DOHH2 (cell line): ENCODE results near the gene SENP3.
"Not testable (repeated sequence)": the region's sequence is repeated elsewhere in the genome, so short reads cannot be mapped to it uniquely, and the experiment has no call there.

ENCODE experiments used
- H3F3A ChIP-seq: fragments of 200-600 bp; sonication (generic), shearing (Covaris generic); 2 replicates; pipeline ENCODE4 v1.6.0; 2016; ENCODE audit warnings: antibody characterized with exemption, mild to moderate bottlenecking; ENCODE audit not compliant: control insufficient read depth, insufficient read depth
- H3K27ac ChIP-seq: fragments of 200-600 bp; sonication (generic); 2 replicates; pipeline ENCODE4 v1.5.1; 2014; ENCODE audit warnings: low read depth, mild to moderate bottlenecking, low read length, moderate library complexity
- H3K27me3 ChIP-seq: fragments of 200-600 bp; sonication (generic); 2 replicates; pipeline ENCODE4 v1.6.1; 2014; ENCODE audit warnings: mild to moderate bottlenecking, low read length, mixed read lengths; ENCODE audit not compliant: control insufficient read depth
- H3K36me3 ChIP-seq: fragments of 200-600 bp; sonication (generic); 2 replicates; pipeline ENCODE4 v1.6.1; 2014; ENCODE audit warnings: mild to moderate bottlenecking, low read length, moderate library complexity, mixed read lengths; ENCODE audit not compliant: control insufficient read depth
- H3K4me1 ChIP-seq: fragments of 200-600 bp; sonication (generic); 2 replicates; pipeline ENCODE4 v1.6.1; 2014; ENCODE audit warnings: mild to moderate bottlenecking, low read length, mixed read lengths; ENCODE audit not compliant: control insufficient read depth
- H3K4me2 ChIP-seq: fragments of 200-600 bp; sonication (generic); 2 replicates; pipeline ENCODE4 v1.6.0; 2014; ENCODE audit warnings: mild to moderate bottlenecking, low read length, moderate library complexity
- H3K4me3 ChIP-seq: fragments of 200-600 bp; sonication (generic); 2 replicates; pipeline ENCODE4 v1.5.1; 2014; ENCODE audit warnings: mild to moderate bottlenecking, low read length, mixed read lengths
- H3K79me2 ChIP-seq: fragments of 200-600 bp; sonication (generic); 2 replicates; pipeline ENCODE4 v1.6.1; 2014; ENCODE audit warnings: mild to moderate bottlenecking, low read length, mixed read lengths; ENCODE audit not compliant: control insufficient read depth
- H3K9me2 ChIP-seq: fragments of 200-600 bp; sonication (generic); replicated peaks from 2 replicates; pipeline ENCODE4 v1.6.1; 2014; ENCODE audit warnings: mild to moderate bottlenecking, low read length, mixed read lengths; ENCODE audit not compliant: control insufficient read depth
- H3K9me3 ChIP-seq: fragments of 200-600 bp; sonication (generic); 2 replicates; pipeline ENCODE4 v1.6.1; 2014; ENCODE audit warnings: antibody characterized with exemption, low read length, mixed read lengths; ENCODE audit not compliant: control insufficient read depth, insufficient read depth
- H4K20me1 ChIP-seq: fragments of 200-600 bp; sonication (generic); 2 replicates; pipeline ENCODE4 v1.6.0; 2014; ENCODE audit warnings: low read depth, mild to moderate bottlenecking, antibody characterized with exemption, low read length, moderate library complexity; ENCODE audit not compliant: control insufficient read depth, insufficient read depth
- EZH2phosphoT487 ChIP-seq: fragments of 200-600 bp; sonication (generic); IDR thresholded peaks from 2 replicates; pipeline ENCODE4 v1.6.1; 2017; ENCODE audit warnings: borderline replicate concordance, mild to moderate bottlenecking, antibody characterized with exemption, low read length, moderate library complexity, mixed read lengths
- TF ChIP-seq, protein P1 (sequence below): fragments of 200-600 bp; sonication (generic); IDR thresholded peaks from one replicate; pipeline ENCODE4 v1.5.1; 2014; ENCODE audit warnings: antibody characterized with exemption, mild to moderate bottlenecking, low read depth, low read length; ENCODE audit not compliant: poor library complexity, severe bottlenecking

The SENP3 gene

DNA sequence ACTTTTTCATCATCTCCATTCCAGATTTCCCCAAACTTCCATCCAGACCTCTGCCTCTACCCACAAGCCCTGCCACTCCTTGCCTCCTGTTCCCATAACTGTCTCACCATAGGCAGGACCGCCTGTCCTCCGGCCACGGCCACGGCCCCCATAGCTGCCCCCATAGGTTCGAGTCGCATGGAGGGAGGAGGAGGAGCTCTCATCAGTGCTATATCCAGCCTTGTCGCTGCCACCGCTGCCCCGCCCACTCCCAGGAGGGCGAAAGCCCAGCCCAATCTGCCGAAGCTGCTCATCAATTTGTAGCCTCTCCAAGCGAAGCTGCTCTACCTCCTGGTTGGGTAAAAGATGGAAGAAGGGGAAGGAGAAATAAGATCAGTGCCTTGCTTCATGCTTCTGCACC, 31.6 kb downstream of the SENP3 start:
- H3K36me3 ChIP-seq: peaks cover 82% of the 10 kb centered on the region
- no peaks in the 10 kb centered on the region for H3K27me3 ChIP-seq
- H3K4me1 ChIP-seq: no peaks in the 10 kb centered on the region
- TF ChIP-seq, protein P1, sequence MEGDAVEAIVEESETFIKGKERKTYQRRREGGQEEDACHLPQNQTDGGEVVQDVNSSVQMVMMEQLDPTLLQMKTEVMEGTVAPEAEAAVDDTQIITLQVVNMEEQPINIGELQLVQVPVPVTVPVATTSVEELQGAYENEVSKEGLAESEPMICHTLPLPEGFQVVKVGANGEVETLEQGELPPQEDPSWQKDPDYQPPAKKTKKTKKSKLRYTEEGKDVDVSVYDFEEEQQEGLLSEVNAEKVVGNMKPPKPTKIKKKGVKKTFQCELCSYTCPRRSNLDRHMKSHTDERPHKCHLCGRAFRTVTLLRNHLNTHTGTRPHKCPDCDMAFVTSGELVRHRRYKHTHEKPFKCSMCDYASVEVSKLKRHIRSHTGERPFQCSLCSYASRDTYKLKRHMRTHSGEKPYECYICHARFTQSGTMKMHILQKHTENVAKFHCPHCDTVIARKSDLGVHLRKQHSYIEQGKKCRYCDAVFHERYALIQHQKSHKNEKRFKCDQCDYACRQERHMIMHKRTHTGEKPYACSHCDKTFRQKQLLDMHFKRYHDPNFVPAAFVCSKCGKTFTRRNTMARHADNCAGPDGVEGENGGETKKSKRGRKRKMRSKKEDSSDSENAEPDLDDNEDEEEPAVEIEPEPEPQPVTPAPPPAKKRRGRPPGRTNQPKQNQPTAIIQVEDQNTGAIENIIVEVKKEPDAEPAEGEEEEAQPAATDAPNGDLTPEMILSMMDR: no peak
- TF ChIP-seq EZH2phosphoT487: no peak
- H3K9me2 ChIP-seq: no peaks in the 10 kb centered on the region
- H3K4me2 ChIP-seq: no peak overlapping the region
- no peaks in the 10 kb centered on the region for H4K20me1 ChIP-seq
- H3K9me3 ChIP-seq: no peaks in the 10 kb centered on the region
- peaks cover 3% of the 10 kb centered on the region; the same call in 1 of the 2 replicates for H3F3A ChIP-seq
- no peak overlapping the region for H3K4me3 ChIP-seq
- H3K27ac ChIP-seq: no peak overlapping the region
- H3K79me2 ChIP-seq: no peaks in the 10 kb centered on the region

DNA sequence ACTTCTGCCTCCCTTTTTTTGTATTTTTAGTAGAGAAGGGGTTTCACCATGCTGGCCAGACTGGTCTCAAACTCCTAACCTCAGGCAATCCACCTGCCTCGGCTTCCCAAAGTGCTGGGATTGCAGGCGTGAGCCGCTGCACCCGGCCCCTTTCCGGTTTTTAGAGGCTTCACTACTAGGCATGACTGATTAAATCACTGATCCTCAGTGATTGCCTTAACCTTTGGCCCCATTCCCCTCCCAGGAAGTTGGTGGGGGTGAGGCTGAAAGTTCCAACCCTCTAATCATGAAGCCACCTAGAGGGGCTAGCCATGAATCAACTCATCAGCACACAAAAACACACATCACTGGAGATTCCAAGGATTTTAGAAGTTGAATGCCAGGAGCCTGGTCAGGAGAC, 35.8 kb downstream of the SENP3 start:
- not testable (repeated sequence) for H3K4me3 ChIP-seq, H3K4me2 ChIP-seq, H3K4me1 ChIP-seq, H3K9me3 ChIP-seq, H3K9me2 ChIP-seq, H3K79me2 ChIP-seq, H3F3A ChIP-seq, H3K27me3 ChIP-seq, H3K27ac ChIP-seq, H4K20me1 ChIP-seq
- H3K36me3 ChIP-seq: peaks cover 73% of the 10 kb centered on the region

DNA sequence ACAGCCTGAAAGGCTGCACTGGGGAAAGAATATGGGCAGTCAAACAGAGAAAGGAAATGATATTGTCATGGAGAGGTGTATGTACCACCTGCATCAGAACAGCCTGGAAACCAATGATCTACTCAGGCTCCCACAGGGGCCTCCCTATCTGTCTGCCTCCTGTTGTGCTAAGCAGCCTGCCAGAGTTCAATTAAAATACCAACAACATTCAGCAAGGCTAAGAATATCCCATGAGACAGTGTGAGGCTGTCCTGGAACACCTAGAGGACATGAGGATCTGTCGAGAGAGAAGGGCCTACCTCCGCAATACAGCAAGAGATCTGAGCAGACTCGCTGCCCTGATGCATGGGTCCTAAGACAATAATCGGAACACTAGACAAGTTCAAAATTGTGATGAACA, 44.6 kb downstream of the SENP3 start:
- H3K36me3 ChIP-seq: peaks cover 51% of the 10 kb centered on the region

DNA sequence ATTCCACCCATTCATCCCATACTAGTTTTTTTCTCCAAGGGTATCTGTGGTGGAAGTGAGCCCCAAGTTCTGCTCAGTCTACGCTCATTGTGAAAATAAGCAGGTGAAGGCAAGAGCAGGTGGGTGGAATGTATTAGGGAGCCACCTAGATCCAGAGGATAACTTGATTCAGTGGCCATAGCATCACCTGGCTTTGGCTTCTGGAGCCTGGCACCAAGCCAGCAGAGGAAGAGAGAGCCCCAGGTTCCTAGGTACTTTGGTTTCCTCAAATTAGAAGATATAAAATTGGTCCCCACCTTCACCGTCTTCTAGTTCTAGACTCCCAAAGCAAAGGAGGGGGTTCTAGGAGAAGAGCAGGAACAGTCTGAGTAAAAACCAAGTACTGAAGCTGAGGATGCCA, 48.9 kb downstream of the SENP3 start:
- Histone ChIP-seq H3K4me1 (peaks cover 23% of the 10 kb centered on the region), H3K4me2 (no peak overlapping the region), H3F3A (no peaks in the 10 kb centered on the region), H4K20me1 (peaks cover 6% of the 10 kb centered on the region; the same call in 1 of the 2 replicates), H3K9me2 (no peaks in the 10 kb centered on the region), H3K27me3 (no peaks in the 10 kb centered on the region), H3K36me3 (peaks cover 44% of the 10 kb centered on the region), H3K79me2 (peaks cover 60% of the 10 kb centered on the region), H3K27ac (no peak overlapping the region), H3K4me3 (no peak overlapping the region), H3K9me3 (no peaks in the 10 kb centered on the region)
- TF ChIP-seq, protein P1: no peak
- no peak for TF ChIP-seq EZH2phosphoT487

More for the DNA sequence above, 44.6 kb downstream of the SENP3 start:
- Histone ChIP-seq H3K27ac (no peak overlapping the region), H3K9me2 (no peaks in the 10 kb centered on the region), H3K79me2 (peaks cover 29% of the 10 kb centered on the region), H3K4me1 (no peaks in the 10 kb centered on the region), H4K20me1 (no peaks in the 10 kb centered on the region; the same call in 1 of the 2 replicates), H3F3A (no peaks in the 10 kb centered on the region), H3K9me3 (no peaks in the 10 kb centered on the region), H3K4me3 (no peak overlapping the region), H3K4me2 (no peak overlapping the region), H3K27me3 (no peaks in the 10 kb centered on the region)
- TF ChIP-seq EZH2phosphoT487: no peak
- TF ChIP-seq, protein P1: no peak
